BLaER1 (cell line): ENCODE data around the gene UBTD2.

ENCODE experiments used
- H3K27ac ChIP-seq: shearing (Covaris generic); formaldehyde crosslinking; 2 replicates; pipeline ENCODE4 v1.8.1; 2022
- H3K27me3 ChIP-seq: shearing (Covaris generic); formaldehyde crosslinking; 2 replicates; pipeline ENCODE4 v1.8.1; 2022
- H3K36me3 ChIP-seq: shearing (Covaris generic); formaldehyde crosslinking; 2 replicates; pipeline ENCODE4 v1.8.1; 2022
- H3K4me1 ChIP-seq: shearing (Covaris generic); formaldehyde crosslinking; 2 replicates; pipeline ENCODE4 v1.8.1; 2022
- H3K4me2 ChIP-seq: shearing (Covaris generic); formaldehyde crosslinking; 2 replicates; pipeline ENCODE4 v1.8.1; 2022
- H3K4me3 ChIP-seq: shearing (Covaris generic); formaldehyde crosslinking; 2 replicates; pipeline ENCODE4 v1.8.1; 2022
- H3K9ac ChIP-seq: shearing (Covaris generic); formaldehyde crosslinking; 2 replicates; pipeline ENCODE4 v1.8.1; 2022
- H3K9me3 ChIP-seq: shearing (Covaris generic); formaldehyde crosslinking; 2 replicates; pipeline ENCODE4 v1.8.1; 2022
- H4K20me1 ChIP-seq: shearing (Covaris generic); formaldehyde crosslinking; 2 replicates; pipeline ENCODE4 v1.8.1; 2022
- Cebpa-rat ChIP-seq: shearing (Covaris generic); IDR thresholded peaks from 2 replicates; pipeline ENCODE4 v1.8.1; 2022

UBTD2 gene

DNA sequence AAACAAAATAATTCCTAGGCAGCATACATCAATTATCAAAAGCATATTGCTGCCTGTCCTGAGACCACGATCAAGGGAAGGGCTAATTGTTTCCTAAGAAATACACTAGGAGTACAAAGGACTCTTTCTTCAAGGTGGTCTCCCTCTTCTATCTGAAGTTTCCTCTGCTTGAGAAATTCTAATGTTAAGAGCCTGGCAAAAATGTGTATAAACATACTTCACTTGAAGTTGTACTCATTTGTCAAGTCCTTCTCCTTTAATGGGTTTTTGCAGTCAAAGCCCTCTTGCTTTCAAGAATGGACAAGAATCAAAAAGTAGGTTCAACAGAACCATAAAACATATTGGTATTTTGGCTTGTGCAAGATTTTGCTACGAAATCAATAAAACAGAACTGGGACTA, 31.1 kb downstream of the UBTD2 start:
- Histone ChIP-seq H3K27me3 (no peaks in the 10 kb centered on the region), H3K9ac (no peak overlapping the region), H3K4me3 (no peak overlapping the region), H3K9me3 (peaks cover 94% of the 10 kb centered on the region), H3K4me2 (no peak overlapping the region), H3K4me1 (no peaks in the 10 kb centered on the region), H3K27ac (no peak overlapping the region), H3K36me3 (peaks cover 94% of the 10 kb centered on the region), H4K20me1 (peaks cover 44% of the 10 kb centered on the region)
- TF ChIP-seq Cebpa-rat: no peak

DNA sequence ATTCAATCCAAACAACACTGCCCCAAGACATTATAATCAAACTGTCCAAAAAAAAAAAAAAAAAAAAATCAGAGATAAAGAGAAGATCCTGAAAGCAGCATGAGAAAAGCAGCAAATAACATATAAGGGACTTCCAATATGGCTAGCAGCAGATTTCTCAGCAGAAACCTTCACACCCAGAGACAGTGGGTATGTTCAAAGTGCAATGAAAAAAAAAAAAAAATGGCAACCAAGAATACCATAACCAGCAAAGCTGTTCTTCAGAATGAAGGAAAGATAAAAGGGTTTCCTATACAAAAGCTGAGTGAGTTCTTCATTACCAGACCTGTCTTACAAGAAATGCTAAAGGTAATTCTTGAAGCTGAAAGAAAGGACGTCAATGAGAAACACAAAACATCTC, 32.1 kb downstream of the UBTD2 start:
- Histone ChIP-seq H3K36me3 (peaks cover 93% of the 10 kb centered on the region), H4K20me1 (peaks cover 55% of the 10 kb centered on the region), H3K27ac (no peak overlapping the region), H3K9me3 (peaks cover 88% of the 10 kb centered on the region), H3K9ac (no peak overlapping the region), H3K4me1 (no peaks in the 10 kb centered on the region), H3K27me3 (no peaks in the 10 kb centered on the region), H3K4me2 (no peak overlapping the region), H3K4me3 (no peak overlapping the region)
- TF ChIP-seq Cebpa-rat: no peak

DNA sequence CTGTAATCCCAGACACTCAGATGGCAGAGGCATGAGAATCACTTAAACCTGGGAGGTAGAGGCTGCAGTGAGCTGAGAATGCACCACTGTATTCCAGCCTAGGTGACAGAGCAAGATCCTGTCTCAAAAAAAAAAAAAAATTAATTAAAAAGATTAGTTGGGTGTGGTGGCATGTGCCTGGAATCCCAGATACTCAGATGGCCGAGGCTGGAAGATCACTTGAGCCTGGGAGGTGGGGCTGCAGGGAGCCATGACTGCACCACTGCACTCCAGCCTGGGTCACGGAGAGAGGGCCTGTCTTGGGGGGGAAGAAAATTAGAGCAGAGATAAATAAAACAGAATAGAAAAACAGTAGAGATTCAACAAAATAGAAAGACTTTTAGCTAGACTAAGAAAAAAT, 34.9 kb downstream of the UBTD2 start:
- H4K20me1 ChIP-seq: peaks cover 79% of the 10 kb centered on the region
- H3K4me3 ChIP-seq: no peak overlapping the region
- no peak for TF ChIP-seq Cebpa-rat
- no peaks in the 10 kb centered on the region for H3K27me3 ChIP-seq
- H3K4me1 ChIP-seq: no peaks in the 10 kb centered on the region
- no peak overlapping the region for H3K4me2 ChIP-seq
- H3K36me3 ChIP-seq: peaks cover 91% of the 10 kb centered on the region
- H3K9me3 ChIP-seq: peaks cover 78% of the 10 kb centered on the region
- H3K27ac ChIP-seq: no peak overlapping the region
- H3K9ac ChIP-seq: no peak overlapping the region

DNA sequence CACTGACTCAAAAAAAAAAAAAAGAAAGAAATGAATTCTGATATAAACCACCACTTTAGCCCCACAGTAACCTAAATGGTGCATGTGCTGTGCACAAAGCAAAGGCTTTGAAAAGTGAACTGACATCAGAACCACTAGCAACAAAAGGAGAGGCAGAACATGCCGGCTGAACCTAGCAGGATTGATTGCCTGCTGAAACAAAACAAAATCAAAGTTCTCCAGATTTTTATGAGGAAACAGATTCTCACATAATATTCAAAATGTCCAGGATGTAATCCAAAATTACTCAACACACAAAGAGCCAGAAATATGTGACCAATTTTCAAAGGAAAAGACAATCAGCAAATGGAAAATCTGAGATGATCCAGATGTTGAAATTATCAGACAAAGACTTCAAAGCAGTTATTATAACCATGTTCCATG, 37.9 kb downstream of the UBTD2 start:
- TF ChIP-seq Cebpa-rat: no peak
- Histone ChIP-seq H3K27ac (no peak overlapping the region), H4K20me1 (peaks cover 78% of the 10 kb centered on the region), H3K4me3 (no peak overlapping the region), H3K9ac (no peak overlapping the region), H3K4me2 (no peak overlapping the region), H3K9me3 (peaks cover 62% of the 10 kb centered on the region), H3K36me3 (peaks cover 90% of the 10 kb centered on the region), H3K4me1 (no peaks in the 10 kb centered on the region), H3K27me3 (no peaks in the 10 kb centered on the region)

DNA sequence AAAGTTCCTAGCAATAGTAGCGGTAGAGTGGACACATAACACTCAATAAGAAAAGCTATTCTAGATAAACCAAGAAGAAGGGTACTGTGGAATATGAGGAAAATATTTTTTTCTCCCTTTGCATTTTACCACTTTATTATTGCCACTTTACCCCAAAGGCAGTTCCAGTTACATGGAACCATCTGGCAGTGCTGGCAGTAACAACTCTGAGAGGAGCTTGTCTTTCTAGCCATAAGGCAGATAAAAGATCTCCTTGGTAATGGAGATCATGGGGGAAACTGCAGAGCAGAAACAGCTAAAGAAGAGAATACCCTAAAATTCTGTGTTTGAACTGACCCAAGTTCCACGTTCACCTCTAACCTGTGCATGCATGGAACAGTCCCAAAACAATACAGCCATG, 38.5 kb downstream of the UBTD2 start:
- no peak for TF ChIP-seq Cebpa-rat

DNA sequence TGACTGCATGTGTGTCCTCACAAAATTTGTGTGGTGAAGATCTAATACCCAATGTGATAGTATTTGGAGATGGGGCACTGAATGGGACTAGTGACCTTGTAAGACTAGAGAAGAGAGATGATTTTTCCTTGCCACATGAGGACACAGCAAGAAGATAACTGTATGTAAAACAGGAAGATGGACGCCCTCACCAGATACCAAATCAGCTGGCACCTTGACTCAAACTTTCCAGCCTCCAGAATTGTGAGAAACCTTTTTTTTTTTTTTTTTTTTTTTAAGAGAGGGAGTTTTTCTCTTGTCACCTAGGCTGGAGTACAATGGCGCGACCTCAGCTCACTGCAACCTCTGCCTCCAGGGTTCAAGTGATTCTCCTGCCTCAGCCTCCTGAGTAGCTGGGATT, 40.3 kb downstream of the UBTD2 start:
- H4K20me1 ChIP-seq: peaks cover 82% of the 10 kb centered on the region
- H3K36me3 ChIP-seq: peaks cover 76% of the 10 kb centered on the region
- H3K27ac ChIP-seq: no peak overlapping the region
- no peaks in the 10 kb centered on the region for H3K27me3 ChIP-seq
- no peaks in the 10 kb centered on the region for H3K4me1 ChIP-seq
- no peak overlapping the region for H3K4me2 ChIP-seq
- H3K9ac ChIP-seq: no peak overlapping the region
- peaks cover 37% of the 10 kb centered on the region for H3K9me3 ChIP-seq
- no peak overlapping the region for H3K4me3 ChIP-seq
- no peak for TF ChIP-seq Cebpa-rat

More for the DNA sequence above, 38.5 kb downstream of the UBTD2 start:
- no peak overlapping the region for H3K4me2 ChIP-seq
- no peak overlapping the region for H3K4me3 ChIP-seq
- H3K9ac ChIP-seq: no peak overlapping the region
- peaks cover 88% of the 10 kb centered on the region for H3K36me3 ChIP-seq
- H4K20me1 ChIP-seq: peaks cover 82% of the 10 kb centered on the region
- no peak overlapping the region for H3K27ac ChIP-seq
- no peaks in the 10 kb centered on the region for H3K4me1 ChIP-seq
- no peaks in the 10 kb centered on the region for H3K27me3 ChIP-seq
- peaks cover 55% of the 10 kb centered on the region for H3K9me3 ChIP-seq

DNA sequence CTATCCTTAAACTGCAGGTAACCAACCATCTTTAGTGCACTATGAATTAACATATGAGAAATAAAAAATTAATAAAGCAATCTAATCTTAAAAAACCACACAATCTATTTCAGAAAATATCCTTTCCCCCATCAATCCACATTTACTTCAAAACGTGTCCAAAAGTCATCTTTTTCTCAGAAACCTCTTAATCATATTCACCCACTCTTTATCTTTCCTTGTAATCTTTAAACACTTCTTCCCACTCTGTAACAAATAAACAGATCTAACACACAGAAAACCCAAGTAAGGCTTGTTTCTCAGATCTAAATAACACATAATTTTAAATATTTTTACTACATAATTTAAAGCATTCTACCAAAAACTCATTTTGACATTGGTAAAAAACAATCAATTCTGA, 45.2 kb downstream of the UBTD2 start:
- Histone ChIP-seq H3K9me3 (peaks cover 9% of the 10 kb centered on the region; the same call in 1 of the 2 replicates), H3K4me2 (no peak overlapping the region), H3K27me3 (no peaks in the 10 kb centered on the region), H4K20me1 (peaks cover 86% of the 10 kb centered on the region), H3K27ac (no peak overlapping the region), H3K36me3 (peaks cover 46% of the 10 kb centered on the region), H3K9ac (no peak overlapping the region), H3K4me3 (no peak overlapping the region), H3K4me1 (peaks cover 15% of the 10 kb centered on the region; the same call in 1 of the 2 replicates)
- TF ChIP-seq Cebpa-rat: no peak

DNA sequence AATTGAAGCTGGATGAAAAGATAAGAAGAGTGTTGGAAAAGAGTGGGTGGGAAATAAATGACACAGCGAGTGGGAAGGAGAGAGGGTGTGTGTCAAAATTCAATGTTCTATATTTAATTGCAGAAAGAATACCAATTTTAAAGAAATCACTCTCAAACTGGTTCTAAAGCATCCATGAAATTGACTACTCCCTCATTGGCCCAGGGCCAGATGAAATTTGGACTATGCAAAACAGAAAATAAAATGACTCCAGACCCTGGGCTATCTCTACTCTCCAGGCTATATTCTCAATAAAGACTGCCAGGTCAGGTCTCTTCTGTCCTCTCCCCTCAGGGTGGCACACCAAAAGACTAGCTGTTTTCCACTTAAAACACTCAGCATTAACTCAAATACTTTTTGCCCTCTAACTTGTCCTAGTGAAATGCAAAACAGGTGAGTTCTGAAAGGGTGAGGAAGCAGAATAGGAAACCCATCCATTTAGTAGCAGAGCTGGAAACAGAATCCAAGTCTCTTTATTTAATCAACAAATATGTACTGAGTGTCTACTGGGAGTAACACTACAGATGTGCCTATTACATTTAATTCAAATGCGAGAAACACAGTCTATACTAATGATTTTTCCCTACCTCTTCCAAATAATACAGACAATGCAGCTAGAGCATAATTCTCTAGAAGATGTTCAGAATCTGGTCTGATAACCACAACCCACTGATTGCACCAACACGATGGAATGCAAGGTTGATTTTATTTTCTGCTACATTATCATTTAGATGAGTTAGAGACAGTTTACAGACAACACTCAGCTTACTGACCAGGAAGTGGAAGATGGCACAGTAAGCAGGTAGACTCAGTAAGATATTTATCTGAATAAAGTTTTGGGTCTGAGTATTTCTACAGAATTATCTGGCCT, 47.5 kb downstream of the UBTD2 start:
- H3K9ac ChIP-seq: no peak overlapping the region
- peaks cover 81% of the 10 kb centered on the region for H4K20me1 ChIP-seq
- H3K4me2 ChIP-seq: no peak overlapping the region
- H3K4me1 ChIP-seq: peaks cover 15% of the 10 kb centered on the region; the same call in 1 of the 2 replicates
- H3K36me3 ChIP-seq: peaks cover 48% of the 10 kb centered on the region
- no peak overlapping the region for H3K4me3 ChIP-seq
- H3K27me3 ChIP-seq: no peaks in the 10 kb centered on the region
- H3K27ac ChIP-seq: no peak overlapping the region
- no peak for TF ChIP-seq Cebpa-rat
- no peaks in the 10 kb centered on the region for H3K9me3 ChIP-seq

DNA sequence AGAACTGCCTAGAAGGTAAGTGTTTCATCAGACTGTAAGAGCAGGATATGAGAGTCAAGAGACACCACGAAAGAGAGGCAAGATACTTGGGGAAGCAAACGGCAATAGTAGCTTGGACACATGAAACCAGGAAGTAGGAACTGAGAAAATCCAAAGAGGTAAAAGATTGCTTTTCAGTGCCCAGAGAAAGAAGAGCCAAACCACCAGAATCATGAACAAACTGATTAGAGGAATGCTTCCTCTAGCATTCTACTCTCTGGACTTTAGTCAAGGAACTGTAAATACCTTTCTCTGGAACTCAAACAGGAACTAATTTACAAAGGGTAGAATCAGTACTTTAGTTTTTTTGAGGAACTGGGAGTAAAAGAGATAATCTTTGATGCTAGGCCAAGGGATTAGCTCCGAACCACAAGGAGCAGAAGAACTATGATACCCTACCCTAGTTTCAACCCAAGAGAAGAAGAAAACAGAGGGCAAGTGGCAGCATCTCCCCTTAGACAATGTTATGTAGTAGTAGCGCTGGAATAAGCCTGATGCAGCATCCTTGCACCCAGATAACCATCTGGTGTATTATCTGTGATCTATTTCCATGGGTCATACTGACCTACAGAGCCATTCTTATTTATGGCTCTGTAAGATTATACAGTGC, 48.3 kb downstream of the UBTD2 start:
- no peak for TF ChIP-seq Cebpa-rat
- Histone ChIP-seq H3K9ac (no peak overlapping the region), H3K4me1 (peaks cover 15% of the 10 kb centered on the region; the same call in 1 of the 2 replicates), H3K36me3 (peaks cover 50% of the 10 kb centered on the region), H3K27me3 (no peaks in the 10 kb centered on the region), H4K20me1 (peaks cover 77% of the 10 kb centered on the region), H3K27ac (no peak overlapping the region), H3K4me3 (no peak overlapping the region), H3K4me2 (no peak overlapping the region), H3K9me3 (no peaks in the 10 kb centered on the region)

DNA sequence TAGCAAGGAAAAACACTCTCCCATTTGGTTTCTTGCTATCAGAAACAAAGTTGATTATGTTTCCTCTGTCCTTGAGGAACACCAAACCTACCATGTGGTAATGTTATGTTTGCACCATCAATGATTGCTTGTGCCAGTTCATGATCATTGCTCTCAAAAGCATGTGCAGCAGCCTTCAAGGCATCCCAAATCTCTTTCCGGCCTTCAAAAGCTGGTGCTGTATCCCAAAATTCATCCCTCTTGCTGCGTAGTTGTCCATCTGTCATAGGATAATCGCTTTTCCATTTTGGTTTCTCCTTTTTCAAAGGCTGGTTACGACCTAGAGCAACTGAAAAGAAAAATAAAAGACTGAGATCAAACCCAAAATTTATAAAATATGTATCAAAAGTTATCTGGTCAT, 49.5 kb downstream of the UBTD2 start:
- peaks cover 15% of the 10 kb centered on the region; the same call in 1 of the 2 replicates for H3K4me1 ChIP-seq
- no peak overlapping the region for H3K9ac ChIP-seq
- no peaks in the 10 kb centered on the region for H3K9me3 ChIP-seq
- H4K20me1 ChIP-seq: peaks cover 65% of the 10 kb centered on the region
- no peak overlapping the region for H3K4me3 ChIP-seq
- TF ChIP-seq Cebpa-rat: no peak
- no peak overlapping the region for H3K27ac ChIP-seq
- no peaks in the 10 kb centered on the region for H3K27me3 ChIP-seq
- no peak overlapping the region for H3K4me2 ChIP-seq
- peaks cover 48% of the 10 kb centered on the region for H3K36me3 ChIP-seq
